ENCODE measurements around the gene PP2D1.
"Not testable (repeated sequence)": the region's sequence is repeated elsewhere in the genome, so short reads cannot be mapped to it uniquely, and the experiment has no call there.

Gene PP2D1

DNA sequence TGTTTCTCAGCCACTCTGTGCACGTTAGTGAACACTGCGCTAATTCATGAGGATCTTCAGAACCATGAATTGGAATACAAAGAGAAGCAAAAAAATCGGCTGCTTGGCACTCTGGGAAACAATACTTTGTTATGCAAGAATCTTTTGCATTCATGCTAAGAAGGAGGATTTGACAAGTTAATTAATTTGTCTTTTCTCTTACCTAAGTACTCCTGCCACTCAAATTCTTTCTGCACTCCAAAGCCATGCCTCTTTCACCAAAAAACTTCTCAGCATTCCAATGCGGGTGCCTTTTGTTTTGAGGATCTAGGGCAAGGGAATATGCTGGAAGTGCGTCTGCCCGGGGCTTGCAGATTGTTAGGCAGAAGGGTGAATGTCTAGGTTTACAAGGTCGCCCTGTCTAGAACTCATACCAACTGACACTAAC lies 16.9 kb upstream of the PP2D1 start:
- no peak overlapping the region for H2AFZ ChIP-seq (ENCODE audit: low read depth, low read length)
- H3K4me3 ChIP-seq (ENCODE audit: low read length): no peak overlapping the region
- no peak overlapping the region for H3K27ac ChIP-seq (ENCODE audit: low read length)
- H3K4me1 ChIP-seq (ENCODE audit: low read length): peaks cover 3% of the 10 kb centered on the region
- H3K9me3 ChIP-seq (ENCODE audit: insufficient read depth, low read length): no peaks in the 10 kb centered on the region
- no peak overlapping the region for H3K9ac ChIP-seq (ENCODE audit: low read length)
- no peaks in the 10 kb centered on the region for H3K36me3 ChIP-seq (replicated peaks; ENCODE audit: low read depth, low read length)
- no peaks in the 10 kb centered on the region for H4K20me1 ChIP-seq (ENCODE audit: insufficient read depth, low read length)
- H3K79me2 ChIP-seq (ENCODE audit: low read length): no peaks in the 10 kb centered on the region
- no peak overlapping the region for H3K4me2 ChIP-seq (ENCODE audit: low read length)
- TF ChIP-seq EZH2phosphoT487 (IDR thresholded peaks at IDR 0.05; ENCODE audit: low read depth): no peak
- TF ChIP-seq, protein P1, sequence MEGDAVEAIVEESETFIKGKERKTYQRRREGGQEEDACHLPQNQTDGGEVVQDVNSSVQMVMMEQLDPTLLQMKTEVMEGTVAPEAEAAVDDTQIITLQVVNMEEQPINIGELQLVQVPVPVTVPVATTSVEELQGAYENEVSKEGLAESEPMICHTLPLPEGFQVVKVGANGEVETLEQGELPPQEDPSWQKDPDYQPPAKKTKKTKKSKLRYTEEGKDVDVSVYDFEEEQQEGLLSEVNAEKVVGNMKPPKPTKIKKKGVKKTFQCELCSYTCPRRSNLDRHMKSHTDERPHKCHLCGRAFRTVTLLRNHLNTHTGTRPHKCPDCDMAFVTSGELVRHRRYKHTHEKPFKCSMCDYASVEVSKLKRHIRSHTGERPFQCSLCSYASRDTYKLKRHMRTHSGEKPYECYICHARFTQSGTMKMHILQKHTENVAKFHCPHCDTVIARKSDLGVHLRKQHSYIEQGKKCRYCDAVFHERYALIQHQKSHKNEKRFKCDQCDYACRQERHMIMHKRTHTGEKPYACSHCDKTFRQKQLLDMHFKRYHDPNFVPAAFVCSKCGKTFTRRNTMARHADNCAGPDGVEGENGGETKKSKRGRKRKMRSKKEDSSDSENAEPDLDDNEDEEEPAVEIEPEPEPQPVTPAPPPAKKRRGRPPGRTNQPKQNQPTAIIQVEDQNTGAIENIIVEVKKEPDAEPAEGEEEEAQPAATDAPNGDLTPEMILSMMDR (IDR thresholded peaks at IDR 0.05; ENCODE audit: low read depth, low read length): no peak
- no peaks in the 10 kb centered on the region for H3K27me3 ChIP-seq (ENCODE audit: low read depth, low read length)

DNA sequence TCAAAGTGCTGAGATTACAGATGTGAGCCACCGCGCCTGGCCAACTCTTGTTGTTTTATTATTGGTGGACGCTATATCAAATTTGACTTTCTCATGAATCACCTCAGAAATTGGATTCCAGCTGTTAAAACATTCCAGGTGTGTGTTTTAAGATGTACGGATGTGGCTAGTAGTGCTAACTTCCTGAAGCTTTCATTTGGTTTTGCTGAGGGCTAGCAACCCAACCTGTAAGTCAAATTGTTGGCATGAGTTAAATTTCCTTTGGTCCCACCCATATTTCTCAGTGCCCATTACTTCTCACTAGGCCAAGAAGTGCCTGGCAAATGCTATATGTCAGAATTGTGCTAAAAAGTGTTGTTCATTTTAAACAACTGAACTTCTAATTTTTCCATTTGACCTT lies 15.1 kb upstream of the PP2D1 start:
- TF ChIP-seq EZH2phosphoT487 (IDR thresholded peaks at IDR 0.05; ENCODE audit: low read depth): no peak
- TF ChIP-seq, protein P1 (IDR thresholded peaks at IDR 0.05; ENCODE audit: low read depth, low read length): no peak
- H2AFZ ChIP-seq (ENCODE audit: low read depth, low read length): no peak overlapping the region
- H3K9me3 ChIP-seq (ENCODE audit: insufficient read depth, low read length): no peaks in the 10 kb centered on the region
- H3K4me1 ChIP-seq (ENCODE audit: low read length): peaks cover 9% of the 10 kb centered on the region
- H4K20me1 ChIP-seq (ENCODE audit: insufficient read depth, low read length): no peaks in the 10 kb centered on the region
- no peaks in the 10 kb centered on the region for H3K27me3 ChIP-seq (ENCODE audit: low read depth, low read length)
- no peak overlapping the region for H3K4me3 ChIP-seq (ENCODE audit: low read length)
- H3K4me2 ChIP-seq (ENCODE audit: low read length): no peak overlapping the region
- no peak overlapping the region for H3K9ac ChIP-seq (ENCODE audit: low read length)
- H3K79me2 ChIP-seq (ENCODE audit: low read length): no peaks in the 10 kb centered on the region
- no peak overlapping the region for H3K27ac ChIP-seq (ENCODE audit: low read length)
- no peaks in the 10 kb centered on the region for H3K36me3 ChIP-seq (replicated peaks; ENCODE audit: low read depth, low read length)

DNA sequence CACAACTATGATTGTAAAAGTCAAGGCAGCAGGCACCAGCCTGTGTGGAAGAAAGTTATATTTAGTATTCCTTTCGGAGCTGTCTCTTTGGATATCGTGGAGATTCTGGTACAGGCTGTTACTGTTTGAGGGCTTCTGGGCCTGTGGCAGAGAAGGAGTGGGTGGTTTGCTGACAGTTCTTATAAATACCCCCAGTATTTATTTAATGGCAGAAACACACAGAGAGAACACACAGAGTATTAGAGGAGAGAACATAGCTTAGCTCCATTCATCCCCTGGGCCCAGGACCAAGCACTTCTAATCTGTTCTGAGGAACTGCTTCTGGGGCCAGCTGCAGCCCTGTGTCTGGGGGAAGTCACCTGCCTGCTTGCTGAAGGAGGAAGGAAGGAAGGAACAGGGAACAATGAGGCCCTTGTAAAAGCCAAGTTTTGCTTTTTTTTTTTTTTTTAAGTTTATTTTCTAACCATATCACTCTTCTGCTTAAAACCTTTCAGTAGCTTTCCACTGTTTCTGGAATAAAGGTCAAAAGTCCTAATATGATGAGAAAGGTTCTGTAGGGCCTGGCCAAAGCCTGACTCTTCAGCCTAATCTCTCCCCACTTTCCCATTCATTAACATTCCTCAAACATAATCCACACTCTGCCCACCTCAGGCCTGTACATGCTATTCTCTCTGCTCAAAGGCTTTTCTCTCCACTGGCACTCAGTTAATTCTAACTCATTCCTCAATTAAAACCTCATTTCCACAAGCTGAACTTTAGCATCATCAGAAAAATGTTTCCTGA lies 11.8 kb upstream of the PP2D1 start:
- no peaks in the 10 kb centered on the region for H3K79me2 ChIP-seq (ENCODE audit: low read length)
- no peak for TF ChIP-seq EZH2phosphoT487 (IDR thresholded peaks at IDR 0.05; ENCODE audit: low read depth)
- TF ChIP-seq, protein P1 (IDR thresholded peaks at IDR 0.05; ENCODE audit: low read depth, low read length): no peak
- no peaks in the 10 kb centered on the region for H3K36me3 ChIP-seq (replicated peaks; ENCODE audit: low read depth, low read length)
- H3K9ac ChIP-seq (ENCODE audit: low read length): no peak overlapping the region
- no peak overlapping the region for H3K4me2 ChIP-seq (ENCODE audit: low read length)
- no peaks in the 10 kb centered on the region for H3K9me3 ChIP-seq (ENCODE audit: insufficient read depth, low read length)
- H2AFZ ChIP-seq (ENCODE audit: low read depth, low read length): peak overlapping the region; percentile 52
- H4K20me1 ChIP-seq (ENCODE audit: insufficient read depth, low read length): no peaks in the 10 kb centered on the region
- peaks cover 9% of the 10 kb centered on the region for H3K4me1 ChIP-seq (ENCODE audit: low read length)
- no peaks in the 10 kb centered on the region for H3K27me3 ChIP-seq (ENCODE audit: low read depth, low read length)
- H3K4me3 ChIP-seq (ENCODE audit: low read length): no peak overlapping the region
- H3K27ac ChIP-seq (ENCODE audit: low read length): no peak overlapping the region

DNA sequence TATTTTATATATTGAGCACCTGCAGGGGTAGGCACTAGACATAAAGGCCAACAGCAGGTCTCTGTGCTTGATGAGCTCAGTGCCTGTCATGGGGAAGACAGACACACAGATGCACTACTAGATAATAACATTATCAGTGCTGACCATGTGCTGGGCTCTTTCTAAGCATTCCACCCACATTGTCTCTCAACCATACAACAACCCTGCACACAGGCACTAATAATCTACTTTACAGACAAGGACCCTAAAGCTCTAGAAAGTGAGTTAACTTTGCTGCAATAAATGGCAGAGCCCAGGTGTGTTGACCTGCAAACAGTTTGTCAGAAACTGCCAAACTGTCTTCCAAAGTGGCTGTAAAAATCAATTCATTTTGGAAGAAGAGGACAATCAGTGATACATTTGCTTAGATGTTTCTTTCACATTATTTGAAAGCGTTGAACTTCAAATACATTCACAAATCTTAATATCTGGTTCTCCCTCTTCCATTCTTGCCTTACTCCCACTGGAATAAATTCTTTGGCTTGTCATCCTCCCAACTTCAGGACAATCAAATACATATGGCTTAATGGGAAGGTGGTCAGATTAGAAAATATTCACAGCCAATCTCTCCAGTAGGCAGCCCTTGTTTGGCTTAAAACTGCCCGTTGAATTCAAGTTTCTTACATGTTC lies 11.0 kb upstream of the PP2D1 start:
- Histone ChIP-seq H3K27me3 (ENCODE audit: low read depth, low read length) (no peaks in the 10 kb centered on the region), H2AFZ (ENCODE audit: low read depth, low read length) (peak overlapping the region; percentile 52; the same call in 1 of the 2 replicates), H3K79me2 (ENCODE audit: low read length) (no peaks in the 10 kb centered on the region), H3K4me1 (ENCODE audit: low read length) (peaks cover 9% of the 10 kb centered on the region), H4K20me1 (ENCODE audit: insufficient read depth, low read length) (no peaks in the 10 kb centered on the region), H3K4me3 (ENCODE audit: low read length) (no peak overlapping the region), H3K27ac (ENCODE audit: low read length) (no peak overlapping the region), H3K4me2 (ENCODE audit: low read length) (no peak overlapping the region), H3K9ac (ENCODE audit: low read length) (no peak overlapping the region), H3K9me3 (ENCODE audit: insufficient read depth, low read length) (no peaks in the 10 kb centered on the region), H3K36me3 (replicated peaks; ENCODE audit: low read depth, low read length) (no peaks in the 10 kb centered on the region)
- TF ChIP-seq, protein P1 (IDR thresholded peaks at IDR 0.05; ENCODE audit: low read depth, low read length): no peak
- no peak for TF ChIP-seq EZH2phosphoT487 (IDR thresholded peaks at IDR 0.05; ENCODE audit: low read depth)

DNA sequence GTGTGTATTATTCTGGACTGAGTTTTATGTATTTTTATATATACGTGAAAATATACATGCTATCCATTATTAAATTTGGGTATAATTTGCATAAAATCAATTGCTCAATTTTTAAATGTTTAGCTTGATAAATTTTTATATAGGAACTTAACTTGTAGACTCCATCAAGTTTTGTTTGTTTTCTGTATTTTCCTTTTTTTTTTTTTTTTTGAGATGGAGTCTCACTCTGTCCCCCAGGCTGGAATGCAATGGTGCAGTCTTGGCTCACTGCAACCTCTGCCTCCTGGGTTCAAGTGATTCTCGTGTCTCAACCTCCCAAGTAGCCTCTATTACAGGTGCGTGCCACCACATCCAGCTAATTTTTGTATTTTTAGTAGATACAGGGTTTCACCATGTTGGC lies 4.0 kb upstream of the PP2D1 start:
- H3K36me3 ChIP-seq (replicated peaks; ENCODE audit: low read depth, low read length); H3K4me3 ChIP-seq (ENCODE audit: low read length); H3K79me2 ChIP-seq (ENCODE audit: low read length); H3K4me2 ChIP-seq (ENCODE audit: low read length); H3K27me3 ChIP-seq (ENCODE audit: low read depth, low read length); H3K4me1 ChIP-seq (ENCODE audit: low read length); H2AFZ ChIP-seq (ENCODE audit: low read depth, low read length); H3K27ac ChIP-seq (ENCODE audit: low read length); H4K20me1 ChIP-seq (ENCODE audit: insufficient read depth, low read length); H3K9me3 ChIP-seq (ENCODE audit: insufficient read depth, low read length); H3K9ac ChIP-seq (ENCODE audit: low read length): not testable (repeated sequence)
